PC-3 (cell line): Measurements from ENCODE around the gene ERP27. TPM values are rescaled to one million over a fixed set of nuclear protein-coding genes. Genes with fewer than 3 reads are reported as not detected.

Experiments used
- ATAC-seq: fragments of 200-7000 bp; cut with Tn5 transposase; 2 replicates; pipeline ENCODE4 v1.9.1; 2020; ENCODE audit warnings: mild to moderate bottlenecking, moderate library complexity
- BruUV-seq: library from RNA; stranded (reverse); fragments of 400-500 nt; replicated peaks from 2 replicates; lab custom pipeline; 2021; lab: Mats Ljungman, UMichigan
- CTCF ChIA-PET: fragments of 300-600 bp; sonication (Branson Sonifier 250); formaldehyde crosslinking; loops from one replicate; lab custom pipeline; 2022; ENCODE audit warnings: antibody characterized with exemption; lab: Charles Lee
- POLR2A ChIA-PET: fragments of 300-600 bp; sonication (Branson Sonifier 250); formaldehyde crosslinking; loops from one replicate; lab custom pipeline; 2022; ENCODE audit warnings: antibody characterized with exemption; ENCODE audit not compliant: unreplicated experiment; lab: Charles Lee
- DNase-seq: peaks from one replicate; pipeline ENCODE4 v3.0.0-alpha.2; 2015
- H2AFZ ChIP-seq: fragments of 300-600 bp; sonication (generic); 2 replicates; pipeline ENCODE4 v1.6.0; 2016; ENCODE audit warnings: antibody characterized with exemption, low read length
- H3F3A ChIP-seq: fragments of 300-600 bp; sonication (generic); one replicate; pipeline ENCODE4 v1.6.0; 2017; ENCODE audit warnings: antibody characterized with exemption, low read length, control low read depth, mild to moderate bottlenecking; ENCODE audit not compliant: unreplicated experiment
- H3K27ac ChIP-seq: fragments of 300-600 bp; sonication (generic); 2 replicates; pipeline ENCODE4 v1.5.1; 2016; ENCODE audit warnings: mild to moderate bottlenecking, low read length
- H3K27me3 ChIP-seq: fragments of 300-600 bp; sonication (generic); 2 replicates; pipeline ENCODE4 v1.6.1; 2016; ENCODE audit warnings: low read length, mixed read lengths
- H3K36me3 ChIP-seq: fragments of 300-600 bp; sonication (generic); 2 replicates; pipeline ENCODE4 v1.6.1; 2016; ENCODE audit warnings: low read depth, mixed run types, low read length, mixed read lengths
- H3K4me1 ChIP-seq: fragments of 300-600 bp; sonication (generic); 2 replicates; pipeline ENCODE4 v1.5.1; 2016; ENCODE audit warnings: low read length; ENCODE audit not compliant: insufficient read depth
- H3K4me2 ChIP-seq: fragments of 300-600 bp; sonication (generic); 2 replicates; pipeline ENCODE4 v1.6.0; 2016; ENCODE audit warnings: low read length
- H3K4me3 ChIP-seq: fragments of 300-600 bp; sonication (generic); 2 replicates; pipeline ENCODE4 v1.5.1; 2016; ENCODE audit warnings: mild to moderate bottlenecking, low read length, mixed read lengths
- H3K79me2 ChIP-seq: fragments of 300-600 bp; sonication (generic); 2 replicates; pipeline ENCODE4 v1.6.1; 2017; ENCODE audit warnings: low read length, mixed read lengths
- H3K9ac ChIP-seq: fragments of 300-600 bp; sonication (generic); 2 replicates; pipeline ENCODE4 v1.6.0; 2016; ENCODE audit warnings: mild to moderate bottlenecking, low read length
- H3K9me2 ChIP-seq: fragments of 300-600 bp; sonication (generic); replicated peaks from 2 replicates; pipeline ENCODE4 v1.6.1; 2016; ENCODE audit warnings: mixed run types, low read length, mixed read lengths
- H3K9me3 ChIP-seq: fragments of 300-600 bp; sonication (generic); 2 replicates; pipeline ENCODE4 v1.6.1; 2016; ENCODE audit warnings: low read length, mixed read lengths
- H4K20me1 ChIP-seq: fragments of 300-600 bp; sonication (generic); 2 replicates; pipeline ENCODE4 v1.6.1; 2016; ENCODE audit warnings: low read length, mixed read lengths
- EZH2 ChIP-seq: fragments of 300-600 bp; sonication (generic); IDR thresholded peaks from one replicate; pipeline ENCODE4 v1.6.1; 2017; ENCODE audit warnings: antibody characterized with exemption, mild to moderate bottlenecking, low read length; ENCODE audit not compliant: unreplicated experiment
- EZH2phosphoT487 ChIP-seq: fragments of 300-600 bp; sonication (generic); IDR thresholded peaks from 2 replicates; pipeline ENCODE4 v1.6.1; 2018; ENCODE audit warnings: mild to moderate bottlenecking, antibody characterized with exemption, low read length, borderline replicate concordance
- intact Hi-C: fragments of 100-400 bp; cut with micrococcal nuclease; formaldehyde crosslinking; loops from 2 replicates; pipeline ENCODE4 v1.9.0; 2023
- total RNA-seq: library from RNA; depleted of rRNA; stranded (reverse); fragments of >200 nt; gene quantifications from 2 replicates; pipeline ENCODE4 v1.2.3, GENCODE V29; 2014
- TF ChIP-seq, protein P1 (sequence below): fragments of 300-600 bp; sonication (generic); conservative IDR thresholded peaks from 2 replicates; pipeline ENCODE4 v1.5.1; 2017; ENCODE audit warnings: antibody characterized with exemption, low read depth, mild to moderate bottlenecking, low read length

The ERP27 gene
- total RNA-seq, 1 experiment from 2014 or later, result not detected

DNA sequence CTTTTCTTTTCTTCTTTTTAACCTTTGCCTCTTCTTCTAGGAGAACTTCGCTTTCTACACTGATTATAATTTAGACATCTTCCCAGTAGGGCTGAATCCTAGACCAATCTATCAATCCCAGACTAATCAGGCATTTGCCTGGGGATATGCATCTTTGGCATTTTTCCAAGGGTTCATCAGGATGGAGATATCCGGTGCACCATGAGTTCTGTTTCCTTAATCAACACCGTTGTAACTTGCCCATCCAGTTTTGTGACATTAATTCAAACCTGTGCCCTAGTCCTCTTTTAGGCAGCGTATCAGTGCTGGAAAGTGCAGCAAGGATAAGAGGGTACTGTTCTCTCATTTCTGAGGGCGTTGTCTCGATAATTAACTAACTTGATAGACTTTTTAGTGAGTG lies 52.1 kb downstream of the ERP27 start:
- POLR2A ChIA-PET, result no interaction called here
- no peaks in the 10 kb centered on the region for H3K9me2 ChIP-seq
- no TSS peak for BruUV-seq
- no peak overlapping the region for H3K4me3 ChIP-seq
- ATAC-seq, result no peak
- no peaks in the 10 kb centered on the region for H3K9me3 ChIP-seq
- peak overlapping the region; percentile 65 for H3K4me2 ChIP-seq
- no peaks in the 10 kb centered on the region for H3K27me3 ChIP-seq
- H3F3A ChIP-seq, result no peaks in the 10 kb centered on the region
- H3K79me2 ChIP-seq, result no peaks in the 10 kb centered on the region
- peak; percentile 39 for DNase-seq
- H2AFZ ChIP-seq, result no peak overlapping the region
- CTCF ChIA-PET, result no interaction called here
- peaks cover 29% of the 10 kb centered on the region for H3K4me1 ChIP-seq
- H4K20me1 ChIP-seq, result no peaks in the 10 kb centered on the region
- TF ChIP-seq EZH2 (no peak), EZH2phosphoT487 (no peak)
- TF ChIP-seq, protein P1, sequence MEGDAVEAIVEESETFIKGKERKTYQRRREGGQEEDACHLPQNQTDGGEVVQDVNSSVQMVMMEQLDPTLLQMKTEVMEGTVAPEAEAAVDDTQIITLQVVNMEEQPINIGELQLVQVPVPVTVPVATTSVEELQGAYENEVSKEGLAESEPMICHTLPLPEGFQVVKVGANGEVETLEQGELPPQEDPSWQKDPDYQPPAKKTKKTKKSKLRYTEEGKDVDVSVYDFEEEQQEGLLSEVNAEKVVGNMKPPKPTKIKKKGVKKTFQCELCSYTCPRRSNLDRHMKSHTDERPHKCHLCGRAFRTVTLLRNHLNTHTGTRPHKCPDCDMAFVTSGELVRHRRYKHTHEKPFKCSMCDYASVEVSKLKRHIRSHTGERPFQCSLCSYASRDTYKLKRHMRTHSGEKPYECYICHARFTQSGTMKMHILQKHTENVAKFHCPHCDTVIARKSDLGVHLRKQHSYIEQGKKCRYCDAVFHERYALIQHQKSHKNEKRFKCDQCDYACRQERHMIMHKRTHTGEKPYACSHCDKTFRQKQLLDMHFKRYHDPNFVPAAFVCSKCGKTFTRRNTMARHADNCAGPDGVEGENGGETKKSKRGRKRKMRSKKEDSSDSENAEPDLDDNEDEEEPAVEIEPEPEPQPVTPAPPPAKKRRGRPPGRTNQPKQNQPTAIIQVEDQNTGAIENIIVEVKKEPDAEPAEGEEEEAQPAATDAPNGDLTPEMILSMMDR, result no peak
- no peak overlapping the region for H3K27ac ChIP-seq
- no peaks in the 10 kb centered on the region for H3K36me3 ChIP-seq
- intact Hi-C loops, result loop anchor here (5.0 kb wide), 1 partner anchor 39 kb away; no protein-coding TSS in a partner anchor
- no peak overlapping the region for H3K9ac ChIP-seq

DNA sequence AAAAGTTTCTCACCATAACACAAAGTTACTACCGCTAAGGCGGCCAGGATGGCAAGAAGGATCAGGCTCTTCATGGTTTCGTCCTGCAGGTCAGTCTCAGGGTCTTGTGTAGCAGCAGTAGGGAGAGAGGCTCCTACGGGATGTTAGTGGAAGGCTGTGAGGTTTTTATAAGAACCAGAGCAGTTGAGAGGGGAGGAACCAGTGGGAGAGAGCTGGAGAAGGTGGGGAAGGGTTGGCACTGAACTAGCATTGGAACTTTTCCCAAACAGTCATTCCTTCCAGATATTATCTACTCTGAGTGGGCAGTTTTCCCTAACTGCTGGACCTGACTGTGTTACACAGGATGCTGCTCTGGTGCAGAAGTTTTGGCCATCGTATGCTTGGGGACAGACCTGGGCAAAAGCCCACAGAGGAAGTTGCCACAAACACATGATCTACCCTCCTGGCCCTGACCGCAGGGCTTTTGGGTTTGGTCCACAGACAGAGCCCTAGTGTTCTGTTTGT lies 52.6 kb downstream of the ERP27 start, which contains the start of gene MGP:
Gene MGP, minus strand, starts transcription at position 137 of the 504 bp plus-strand sequence. Its CDS starts 63 bp downstream, at position 74.
- H3K27ac ChIP-seq, result no peak within 1 kb of the TSS
- BruUV-seq, result no TSS peak
- no peak within 1 kb of the TSS for H3K9ac ChIP-seq
- ATAC-seq (peak; percentile 62), DNase-seq (peak; percentile 78)
- H3K36me3 ChIP-seq, result no peaks in the 10 kb centered on the region
- peak within 1 kb of the TSS; percentile 28; the same call in 1 of the 2 replicates for H3K4me3 ChIP-seq
- no peaks in the 10 kb centered on the region for H3K27me3 ChIP-seq
- TF ChIP-seq, protein P1, result no peak
- TF ChIP-seq EZH2, result no peak
- TF ChIP-seq EZH2phosphoT487, result no peak
- no peaks in the 10 kb centered on the region for H4K20me1 ChIP-seq
- H3K4me1 ChIP-seq, result peaks cover 29% of the 10 kb centered on the region
- H3K79me2 ChIP-seq, result no peaks in the 10 kb centered on the region
- intact Hi-C loops, result loop anchor here (5.0 kb wide), 1 partner anchor 38 kb away; no protein-coding TSS in a partner anchor
- POLR2A ChIA-PET, result no interaction called here
- H3K9me2 ChIP-seq, result no peaks in the 10 kb centered on the region
- peak within 1 kb of the TSS; percentile 70 for H3K4me2 ChIP-seq
- CTCF ChIA-PET, result no interaction called here
- H3K9me3 ChIP-seq, result no peaks in the 10 kb centered on the region
- H3F3A ChIP-seq, result no peaks in the 10 kb centered on the region
- peak within 1 kb of the TSS; percentile 40; the same call in 1 of the 2 replicates for H2AFZ ChIP-seq

DNA sequence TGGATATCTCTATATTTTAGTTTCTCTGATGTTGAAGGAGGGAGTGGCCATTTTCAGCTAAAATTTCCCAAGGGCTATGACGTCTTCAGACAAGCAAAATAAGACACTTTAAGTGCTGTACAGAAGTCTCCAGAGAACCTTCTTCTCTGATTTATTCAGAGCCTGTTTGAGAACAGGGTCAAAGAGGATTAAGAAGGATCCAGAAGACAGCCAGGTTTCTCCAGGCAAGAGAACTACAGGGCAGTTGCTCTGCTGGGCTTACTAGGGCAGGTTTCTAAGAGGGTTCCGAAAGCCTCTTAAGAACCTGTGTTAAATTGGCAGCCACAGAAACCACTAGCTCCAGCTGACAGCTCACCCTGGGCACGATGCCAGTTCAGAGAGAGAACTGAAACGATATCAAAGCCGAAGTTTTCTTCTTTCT lies 53.9 kb downstream of the ERP27 start:
- H2AFZ ChIP-seq, result peak overlapping the region; percentile 40; the same call in 1 of the 2 replicates
- no peak overlapping the region for H3K27ac ChIP-seq
- H3K4me1 ChIP-seq, result peaks cover 29% of the 10 kb centered on the region
- POLR2A ChIA-PET, result no interaction called here
- no peaks in the 10 kb centered on the region for H3K79me2 ChIP-seq
- no peaks in the 10 kb centered on the region for H4K20me1 ChIP-seq
- DNase-seq, result peak; percentile 67
- TF ChIP-seq EZH2, result no peak
- TF ChIP-seq, protein P1, result no peak
- TF ChIP-seq EZH2phosphoT487, result no peak
- H3K9me3 ChIP-seq, result no peaks in the 10 kb centered on the region
- H3K4me2 ChIP-seq, result peak overlapping the region; percentile 70
- no TSS peak for BruUV-seq
- no peaks in the 10 kb centered on the region for H3K36me3 ChIP-seq
- intact Hi-C loops, result no loop called here
- H3K9me2 ChIP-seq, result no peaks in the 10 kb centered on the region
- H3K27me3 ChIP-seq, result no peaks in the 10 kb centered on the region
- no peak overlapping the region for H3K9ac ChIP-seq
- CTCF ChIA-PET, result no interaction called here
- peak; percentile 37; the same call in 1 of the 2 replicates for ATAC-seq
- H3K4me3 ChIP-seq, result peak overlapping the region; percentile 28; the same call in 1 of the 2 replicates
- no peaks in the 10 kb centered on the region for H3F3A ChIP-seq
